ENCODE data around the gene ARHGAP20.
"Not testable (repeated sequence)": the region's sequence is repeated elsewhere in the genome, so short reads cannot be mapped to it uniquely, and the experiment has no call there.

Gene ARHGAP20

GRCh38 chr11:110629594-110629993, 82.6 kb downstream of the ARHGAP20 start:
- no peak overlapping the region for H3K4me3 ChIP-seq (ENCODE audit: low read depth, low read length)
- no peak for DNase-seq (ENCODE audit: low read depth)

GRCh38 chr11:110621826-110622225, 90.4 kb downstream of the ARHGAP20 start:
- no peak for DNase-seq (ENCODE audit: low read depth)

GRCh38 chr11:110619366-110619765, 92.9 kb downstream of the ARHGAP20 start:
- H3K4me3 ChIP-seq (ENCODE audit: low read depth, low read length); DNase-seq (ENCODE audit: low read depth): not testable (repeated sequence)

More at GRCh38 chr11:110621826-110622225, 90.4 kb downstream of the ARHGAP20 start:
- no peak overlapping the region for H3K4me3 ChIP-seq (ENCODE audit: low read depth, low read length)

GRCh38 chr11:110614031-110614430, 98.2 kb downstream of the ARHGAP20 start:
- H3K4me3 ChIP-seq (ENCODE audit: low read depth, low read length) = no peak overlapping the region
- DNase-seq (ENCODE audit: low read depth) = no peak

GRCh38 chr11:110613197-110613918, 98.9 kb downstream of the ARHGAP20 start:
- no peak for DNase-seq (ENCODE audit: low read depth)

GRCh38 chr11:110606415-110606814, 105.8 kb downstream of the ARHGAP20 start:
- no peak for DNase-seq (ENCODE audit: low read depth)
- no peak overlapping the region for H3K4me3 ChIP-seq (ENCODE audit: low read depth, low read length)

More at GRCh38 chr11:110613197-110613918, 98.9 kb downstream of the ARHGAP20 start:
- no peak overlapping the region for H3K4me3 ChIP-seq (ENCODE audit: low read depth, low read length)

- DNase-seq (ENCODE audit: low read depth) = no peak
- H3K4me3 ChIP-seq (ENCODE audit: low read depth, low read length) = no peak overlapping the region
Observed at GRCh38 chr11:110601936-110602335, 110.3 kb downstream of the ARHGAP20 start.

- no peak for DNase-seq (ENCODE audit: low read depth)
- no peak overlapping the region for H3K4me3 ChIP-seq (ENCODE audit: low read depth, low read length)
Observed at GRCh38 chr11:110600322-110600721, 111.9 kb downstream of the ARHGAP20 start.

- no peak for DNase-seq (ENCODE audit: low read depth)
- H3K4me3 ChIP-seq (ENCODE audit: low read depth, low read length) = no peak overlapping the region
Observed at GRCh38 chr11:110599207-110599606, 113.0 kb downstream of the ARHGAP20 start.

GRCh38 chr11:110598725-110599124, 113.5 kb downstream of the ARHGAP20 start:
- DNase-seq (ENCODE audit: low read depth) = no peak
- H3K4me3 ChIP-seq (ENCODE audit: low read depth, low read length) = no peak overlapping the region

GRCh38 chr11:110587972-110588371, 124.3 kb downstream of the ARHGAP20 start:
- peak; percentile 30 for DNase-seq (ENCODE audit: low read depth)
- H3K4me3 ChIP-seq (ENCODE audit: low read depth, low read length) = no peak overlapping the region

GRCh38 chr11:110587129-110587528, 125.1 kb downstream of the ARHGAP20 start:
- H3K4me3 ChIP-seq (ENCODE audit: low read depth, low read length) = no peak overlapping the region
- no peak for DNase-seq (ENCODE audit: low read depth)

- no peak for DNase-seq (ENCODE audit: low read depth)
Observed at GRCh38 chr11:110584150-110584549, 128.1 kb downstream of the ARHGAP20 start.

GRCh38 chr11:110582728-110583432, 129.4 kb downstream of the ARHGAP20 start:
- no peak for DNase-seq (ENCODE audit: low read depth)
- no peak overlapping the region for H3K4me3 ChIP-seq (ENCODE audit: low read depth, low read length)

More at GRCh38 chr11:110584150-110584549, 128.1 kb downstream of the ARHGAP20 start:
- H3K4me3 ChIP-seq (ENCODE audit: low read depth, low read length) = no peak overlapping the region

- DNase-seq (ENCODE audit: low read depth) = no peak
- no peak overlapping the region for H3K4me3 ChIP-seq (ENCODE audit: low read depth, low read length)
Observed at GRCh38 chr11:110580571-110580970, 131.7 kb downstream of the ARHGAP20 start.

GRCh38 chr11:110573411-110573810, 138.8 kb downstream of the ARHGAP20 start:
- no peak overlapping the region for H3K4me3 ChIP-seq (ENCODE audit: low read depth, low read length)
- no peak for DNase-seq (ENCODE audit: low read depth)

GRCh38 chr11:110571081-110571720, 141.0 kb downstream of the ARHGAP20 start:
- H3K4me3 ChIP-seq (ENCODE audit: low read depth, low read length) = no peak overlapping the region
- no peak for DNase-seq (ENCODE audit: low read depth)

GRCh38 chr11:110566577-110566976, 145.7 kb downstream of the ARHGAP20 start:
- no peak overlapping the region for H3K4me3 ChIP-seq (ENCODE audit: low read depth, low read length)
- no peak for DNase-seq (ENCODE audit: low read depth)

- DNase-seq (ENCODE audit: low read depth) = no peak
Observed at GRCh38 chr11:110565357-110566336, 146.6 kb downstream of the ARHGAP20 start.

More at GRCh38 chr11:110565357-110566336, 146.6 kb downstream of the ARHGAP20 start:
- no peak overlapping the region for H3K4me3 ChIP-seq (ENCODE audit: low read depth, low read length)

Measured in skeletal muscle cell (primary cell).